ENCODE measurements around the gene CCNC.

The CCNC gene

GRCh38 chr6:99588618-99589289 is 20.3 kb upstream of the CCNC start (continued):
- TF ChIP-seq ZBTB26 (tag by site-specific recombination; optimal IDR thresholded peaks at IDR 0.05) (peak; percentile 84), GLIS2 (tag by site-specific recombination; IDR thresholded peaks at IDR 0.05) (no peak), WT1 (tag by site-specific recombination; IDR thresholded peaks at IDR 0.05) (0 out of 2 replicates have a peak, but pooled peaks have one; percentile 14), ELK4 (IDR thresholded peaks at IDR 0.05; ENCODE audit: borderline replicate concordance, low read depth, low read length) (no peak), KLF9 (tag by site-specific recombination; IDR thresholded peaks at IDR 0.05; ENCODE audit: low read depth) (no peak), ZNF530 (tag by site-specific recombination; IDR thresholded peaks at IDR 0.05; ENCODE audit: low read depth) (no peak), ZNF155 (tag by site-specific recombination; IDR thresholded peaks at IDR 0.05) (no peak), ZNF561 (tag by site-specific recombination; IDR thresholded peaks at IDR 0.05; ENCODE audit: borderline replicate concordance) (peak; percentile 90), ZNF24 (tag by site-specific recombination; IDR thresholded peaks at IDR 0.05) (no peak), ZBTB20 (tag by site-specific recombination; IDR thresholded peaks at IDR 0.05) (peak; percentile 83), ZNF660 (tag by site-specific recombination; IDR thresholded peaks at IDR 0.05) (peak; percentile 84), ZNF585B (tag by site-specific recombination; IDR thresholded peaks at IDR 0.05) (no peak), ZNF560 (tag by site-specific recombination; IDR thresholded peaks at IDR 0.05; ENCODE audit: borderline replicate concordance) (no peak), ZNF335 (tag by site-specific recombination; conservative IDR thresholded peaks at IDR 0.05) (peak; percentile 84), ZNF629 (tag by site-specific recombination; IDR thresholded peaks at IDR 0.05) (no peak), ZSCAN30 (tag by site-specific recombination; IDR thresholded peaks at IDR 0.05) (peak; percentile 84; the same call in 1 of the 2 replicates), ZNF266 (tag by site-specific recombination; IDR thresholded peaks at IDR 0.05; ENCODE audit: low read depth) (no peak), ZNF23 (tag by site-specific recombination; IDR thresholded peaks at IDR 0.05; ENCODE audit: borderline replicate concordance) (no peak), ZNF133 (tag by site-specific recombination; IDR thresholded peaks at IDR 0.05) (no peak), ZNF473 (tag by site-specific recombination; IDR thresholded peaks at IDR 0.05) (no peak), ZBTB10 (tag by site-specific recombination; IDR thresholded peaks at IDR 0.05) (0 out of 2 replicates have a peak, but pooled peaks have one; percentile 36), ZNF280C (tag by site-specific recombination; IDR thresholded peaks at IDR 0.05) (no peak), ZNF426 (tag by site-specific recombination; IDR thresholded peaks at IDR 0.05) (no peak), ZNF239 (tag by site-specific recombination; IDR thresholded peaks at IDR 0.05) (no peak), REPIN1 (tag by site-specific recombination; IDR thresholded peaks at IDR 0.05; ENCODE audit: low read depth) (no peak), ZNF639 (tag by site-specific recombination; IDR thresholded peaks at IDR 0.05) (no peak), ZNF423 (tag by site-specific recombination; IDR thresholded peaks at IDR 0.05) (no peak), SCRT2 (tag by site-specific recombination; IDR thresholded peaks at IDR 0.05) (peak; percentile 80), ZSCAN23 (tag by site-specific recombination; IDR thresholded peaks at IDR 0.05) (no peak), ZBTB49 (tag by site-specific recombination; IDR thresholded peaks at IDR 0.05; ENCODE audit: low read depth) (no peak)

Measured in HEK293 (cell line).